NT2/D1 (cell line): ENCODE results near the gene TUNAR.

Experiments
- YY1 ChIP-seq: IDR thresholded peaks from 2 replicates; pipeline ENCODE4 v1.6.1; 2011; ENCODE audit not compliant: insufficient read length, insufficient read depth
- ZNF274 ChIP-seq: IDR thresholded peaks from 2 replicates; pipeline ENCODE4 v1.6.1; 2011; ENCODE audit warnings: mild to moderate bottlenecking, low read depth, low read length

DNA sequence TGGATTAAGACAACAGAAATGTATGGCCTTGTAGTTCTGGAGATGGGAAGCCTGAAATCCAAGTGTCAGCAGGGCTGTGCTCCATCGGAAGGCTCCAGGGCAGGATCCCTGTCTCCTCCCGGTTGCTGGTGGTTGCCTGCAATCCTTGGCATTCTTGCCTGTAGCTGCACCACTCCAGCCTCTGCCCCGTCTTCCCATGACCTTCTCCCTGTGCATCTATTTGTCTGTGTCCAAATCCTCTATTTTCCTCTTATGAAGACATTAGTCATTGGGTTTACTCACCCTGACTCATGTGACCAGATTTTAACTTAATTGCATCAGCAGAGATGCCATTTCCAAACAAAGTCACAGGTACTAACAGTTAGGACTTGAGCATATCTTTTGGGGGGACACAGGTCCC, 15.1 kb downstream of the TUNAR start:
- TF ChIP-seq ZNF274 (no peak), YY1 (no peak)
